AG04449 (cell line): ENCODE results near the gene NCF4.

ENCODE experiments used
- CTCF ChIA-PET: fragments of 350-600 bp; formaldehyde crosslinking; extraction: SDS; loops from one replicate; lab custom pipeline; 2021; ENCODE audit warnings: antibody characterized with exemption; lab: Yijun Ruan, JAX
- POLR2A ChIA-PET: fragments of 400-600, 350-600 bp; formaldehyde crosslinking; extraction: SDS; loops from one replicate; lab custom pipeline; 2020; ENCODE audit warnings: antibody characterized with exemption, inconsistent platforms; lab: Yijun Ruan, JAX
- DNase-seq: peaks from one replicate; pipeline ENCODE4 v3.0.0-alpha.2; 2010; ENCODE audit warnings: low read depth, low spot score
- H3K4me3 ChIP-seq: 2 replicates; pipeline ENCODE4 v1.5.1; 2011; ENCODE audit warnings: low read depth, mild to moderate bottlenecking, control low read depth, low read length
- TF ChIP-seq, protein P1 (sequence below): IDR thresholded peaks from one replicate; pipeline ENCODE4 v1.5.1; 2011; ENCODE audit warnings: mild to moderate bottlenecking, moderate library complexity, low read length, control low read depth, inconsistent platforms; ENCODE audit not compliant: insufficient read depth; ENCODE audit errors: missing control alignments

NCF4 gene

DNA sequence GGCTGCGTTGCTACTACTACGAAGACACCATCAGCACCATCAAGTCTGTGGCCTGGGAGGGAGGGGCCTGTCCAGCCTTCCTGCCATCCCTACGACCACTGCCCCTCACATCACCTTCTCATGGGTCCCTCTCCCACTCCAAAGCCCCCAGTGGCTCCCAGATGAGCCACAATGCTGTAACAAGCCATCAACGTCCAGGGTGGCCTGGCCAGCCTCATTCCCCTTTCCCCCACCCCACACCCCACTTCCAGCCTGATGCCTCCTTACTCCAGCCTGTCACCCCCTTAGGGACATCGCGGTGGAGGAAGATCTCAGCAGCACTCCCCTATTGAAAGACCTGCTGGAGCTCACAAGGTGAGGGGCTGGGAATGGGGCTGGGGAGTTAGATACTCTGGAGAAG is 14.9 kb downstream of the NCF4 start:
- ChIA-PET POLR2A (no interaction called here), CTCF (interaction anchor here (3.0 to 8.3 kb wide), 2 partner anchors 18 to 101 kb away, joined by 31 to 64 read pairs; partner anchors contain the start of gene NCF4)
- DNase-seq: no peak
- TF ChIP-seq, protein P1, sequence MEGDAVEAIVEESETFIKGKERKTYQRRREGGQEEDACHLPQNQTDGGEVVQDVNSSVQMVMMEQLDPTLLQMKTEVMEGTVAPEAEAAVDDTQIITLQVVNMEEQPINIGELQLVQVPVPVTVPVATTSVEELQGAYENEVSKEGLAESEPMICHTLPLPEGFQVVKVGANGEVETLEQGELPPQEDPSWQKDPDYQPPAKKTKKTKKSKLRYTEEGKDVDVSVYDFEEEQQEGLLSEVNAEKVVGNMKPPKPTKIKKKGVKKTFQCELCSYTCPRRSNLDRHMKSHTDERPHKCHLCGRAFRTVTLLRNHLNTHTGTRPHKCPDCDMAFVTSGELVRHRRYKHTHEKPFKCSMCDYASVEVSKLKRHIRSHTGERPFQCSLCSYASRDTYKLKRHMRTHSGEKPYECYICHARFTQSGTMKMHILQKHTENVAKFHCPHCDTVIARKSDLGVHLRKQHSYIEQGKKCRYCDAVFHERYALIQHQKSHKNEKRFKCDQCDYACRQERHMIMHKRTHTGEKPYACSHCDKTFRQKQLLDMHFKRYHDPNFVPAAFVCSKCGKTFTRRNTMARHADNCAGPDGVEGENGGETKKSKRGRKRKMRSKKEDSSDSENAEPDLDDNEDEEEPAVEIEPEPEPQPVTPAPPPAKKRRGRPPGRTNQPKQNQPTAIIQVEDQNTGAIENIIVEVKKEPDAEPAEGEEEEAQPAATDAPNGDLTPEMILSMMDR: no peak
- no peak overlapping the region for H3K4me3 ChIP-seq

DNA sequence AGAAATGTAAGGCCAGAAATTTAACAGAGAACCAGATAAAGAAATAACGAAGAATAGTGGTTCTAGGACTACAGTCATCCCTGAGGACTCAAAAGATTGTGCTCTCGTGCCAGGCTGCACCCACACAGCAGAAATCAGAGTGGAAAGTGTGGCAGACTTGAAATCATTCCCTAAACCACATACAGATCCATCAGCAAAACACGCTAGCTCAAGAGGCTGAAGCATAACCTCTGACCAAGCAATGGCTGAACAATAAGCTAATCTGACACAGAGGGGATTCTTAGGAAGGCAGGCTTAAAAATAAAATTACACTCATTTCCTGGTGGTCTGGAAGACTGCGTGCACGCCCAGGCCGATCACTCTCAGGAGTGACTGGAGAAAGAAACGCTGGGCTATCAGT is 19.0 kb downstream of the NCF4 start:
- no peak for DNase-seq
- no peak overlapping the region for H3K4me3 ChIP-seq
- POLR2A ChIA-PET: no interaction called here
- TF ChIP-seq, protein P1: no peak
- CTCF ChIA-PET: interaction anchor here (1.5 to 8.3 kb wide), 2 partner anchors 22 to 35 kb away, joined by 3 to 64 read pairs; partner anchors contain the start of gene NCF4

DNA sequence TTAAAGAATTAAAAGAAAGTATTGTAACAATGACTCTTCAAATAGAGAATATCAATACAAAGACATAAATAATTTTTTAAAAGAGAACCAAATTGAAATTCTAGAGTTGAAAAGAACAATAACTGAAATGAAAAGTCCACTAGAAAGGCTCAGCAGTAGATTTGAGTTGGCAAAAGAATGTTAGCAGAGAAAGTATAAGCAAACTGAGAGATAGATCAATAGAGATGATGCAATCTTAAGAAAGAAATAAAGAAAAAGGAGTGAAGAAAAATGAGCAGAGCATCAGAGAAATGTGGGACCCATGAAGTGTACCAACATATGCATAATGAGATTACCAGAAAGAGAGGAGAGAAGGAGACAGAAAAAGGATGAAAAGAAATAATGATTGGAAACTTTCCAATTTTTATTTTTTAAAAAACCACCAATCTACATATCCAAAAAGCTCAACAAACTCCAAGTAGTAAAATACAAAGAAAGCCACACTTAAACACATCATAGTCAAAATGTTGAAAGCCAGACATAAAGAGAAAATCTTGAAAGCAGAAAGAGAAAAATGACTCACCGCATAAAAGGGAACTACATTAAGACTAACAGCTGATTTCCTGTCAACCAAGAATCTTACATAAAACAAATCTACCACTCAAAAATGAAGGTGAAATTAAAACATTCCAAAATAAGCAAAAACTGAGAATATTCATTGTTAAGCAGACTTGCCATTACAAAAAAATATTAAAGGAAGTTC is 20.9 kb downstream of the NCF4 start:
- TF ChIP-seq, protein P1: no peak
- POLR2A ChIA-PET: no interaction called here
- H3K4me3 ChIP-seq: no peak overlapping the region
- CTCF ChIA-PET: interaction anchor here (1.8 kb wide), 1 partner anchor 25 kb away, joined by 12 read pairs; no protein-coding TSS in a partner anchor
- no peak for DNase-seq

DNA sequence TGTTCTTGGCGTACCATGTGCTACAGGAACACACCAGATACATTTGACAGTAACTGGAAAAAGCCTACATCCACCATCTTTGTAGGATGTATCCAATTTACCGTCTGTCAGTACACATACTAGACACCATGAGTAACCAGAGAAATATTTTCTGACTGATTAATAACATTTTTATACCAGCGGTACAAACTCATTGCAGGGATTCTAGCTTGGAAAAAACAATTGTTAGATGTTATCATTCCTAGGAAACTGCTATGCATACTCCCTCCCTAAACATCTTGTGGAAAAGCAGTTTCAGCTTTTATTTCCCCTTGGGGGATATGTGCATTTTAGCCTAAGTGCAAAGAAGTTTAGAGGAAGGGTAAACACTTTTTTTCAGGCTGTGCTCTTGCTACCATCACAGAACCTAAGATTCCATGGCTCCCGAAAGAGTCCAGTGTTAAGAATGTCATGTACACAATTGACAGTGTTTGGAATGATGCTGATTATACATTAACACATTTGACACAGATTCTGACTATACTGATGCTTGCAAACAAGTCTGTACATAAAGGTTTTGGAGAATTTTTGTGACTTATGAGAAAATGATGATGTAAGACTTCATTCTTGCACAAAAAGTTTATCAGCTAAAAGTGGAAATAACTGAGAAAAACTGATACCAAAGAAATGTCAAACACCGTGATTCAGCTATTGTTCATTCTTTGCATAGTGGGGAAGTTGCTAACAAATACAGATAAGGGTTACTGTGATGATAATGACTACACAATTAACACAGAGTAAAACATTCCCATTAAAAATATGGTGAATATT is 23.7 kb downstream of the NCF4 start:
- TF ChIP-seq, protein P1: no peak
- ChIA-PET POLR2A (no interaction called here), CTCF (interaction anchor here (1.8 to 3.4 kb wide), 2 partner anchors 11 to 28 kb away, joined by 6 to 17 read pairs; no protein-coding TSS in a partner anchor)
- H3K4me3 ChIP-seq: no peak overlapping the region
- DNase-seq: no peak

DNA sequence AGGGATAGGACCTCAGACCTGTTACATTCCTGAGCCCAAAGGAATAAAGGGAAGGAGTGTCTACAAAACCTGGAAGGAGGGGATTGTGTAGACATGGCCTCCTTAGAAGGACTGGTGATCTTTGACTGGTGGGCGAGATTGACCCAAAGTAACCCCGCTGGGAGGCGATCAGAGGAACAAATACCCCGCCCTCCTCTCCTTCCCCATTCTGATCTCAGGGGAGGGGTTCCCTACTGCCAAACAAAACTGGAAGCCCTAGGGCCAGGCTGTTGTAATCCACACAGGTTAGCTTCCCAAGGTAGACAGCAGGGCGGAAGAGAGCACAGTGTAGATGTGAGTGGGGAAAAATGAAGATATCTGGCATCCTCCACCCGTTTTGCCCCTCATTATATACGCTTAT is 24.7 kb downstream of the NCF4 start:
- POLR2A ChIA-PET: no interaction called here
- CTCF ChIA-PET: interaction anchor here (1.4 to 3.4 kb wide), 3 partner anchors 12 to 32 kb away, joined by 3 to 17 read pairs (median 6); no protein-coding TSS in a partner anchor
- no peak overlapping the region for H3K4me3 ChIP-seq
- DNase-seq: no peak
- TF ChIP-seq, protein P1: no peak

DNA sequence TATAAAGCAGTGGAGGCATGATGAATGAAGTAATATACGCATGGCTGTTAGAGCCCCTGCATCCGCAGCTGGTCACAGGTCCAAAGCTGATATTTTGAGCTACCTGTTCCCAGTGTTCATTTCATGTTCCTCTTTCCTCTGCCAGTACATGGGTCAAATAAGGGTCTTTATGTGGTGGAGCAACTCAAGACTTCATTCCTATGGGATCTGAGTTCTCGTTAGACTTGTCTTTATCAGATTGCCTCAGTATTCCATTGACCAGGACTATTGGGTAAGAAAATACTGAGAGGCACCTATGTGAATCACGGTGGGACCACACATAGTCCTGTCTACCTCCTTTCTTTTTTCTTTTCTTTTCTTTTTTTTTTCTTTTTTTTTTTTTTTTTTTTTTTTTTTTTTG is 25.2 kb downstream of the NCF4 start:
- ChIA-PET POLR2A (no interaction called here), CTCF (interaction anchor here (1.4 to 3.4 kb wide), 2 partner anchors 30 to 33 kb away, joined by 3 to 17 read pairs; no protein-coding TSS in a partner anchor)
- no peak overlapping the region for H3K4me3 ChIP-seq
- no peak for DNase-seq
- TF ChIP-seq, protein P1: no peak
